Esophagus muscularis mucosa (tissue), 4 donors: ENCODE data around the gene BCAR1.

Source experiments
- CTCF ChIP-seq, 3 experiments: fragments of 200-600 bp in 2 of 3; fragments of 450-650 bp in 1 of 3; sonication (generic) in 2 of 3; IDR thresholded peaks; one replicate each; pipeline ENCODE4 v1.5.1; 2017 to 2019; ENCODE audit warnings: antibody characterized with exemption in 3 of 3, mild to moderate bottlenecking in 2 of 3, moderate library complexity in 1 of 3
- EP300 ChIP-seq: sonication (generic); formaldehyde crosslinking; IDR thresholded peaks from one replicate; pipeline ENCODE4 v1.6.1; 2017; ENCODE audit warnings: antibody characterized with exemption
- POLR2A ChIP-seq: fragments of 450-650 bp; IDR thresholded peaks from one replicate; pipeline ENCODE4 v1.6.1; 2017; ENCODE audit warnings: antibody characterized with exemption, moderate library complexity, mild to moderate bottlenecking, low read depth
- POLR2AphosphoS5 ChIP-seq, 2 donors: sonication (generic); formaldehyde crosslinking; IDR thresholded peaks; one replicate each; pipeline ENCODE4 v1.6.1; 2017; ENCODE audit warnings: antibody characterized with exemption in 2 of 2

- no peak for TF ChIP-seq CTCF (IDR thresholded peaks at IDR 0.05)
- TF ChIP-seq EP300: no peak
- no peak for TF ChIP-seq POLR2AphosphoS5 (IDR thresholded peaks at IDR 0.05)
- TF ChIP-seq POLR2A: no peak
Measured at GRCh38 chr16:75286389-75286788, 35.0 kb upstream of the BCAR1 start.
